ENCODE measurements around the gene PGAP6.

- TF ChIP-seq CTCF (IDR thresholded peaks at IDR 0.05): no peak
- TF ChIP-seq POLR2A (IDR thresholded peaks at IDR 0.05): no peak
Observed at GRCh38 chr16:369275-369865, 12.4 kb downstream of the PGAP6 start.

Measured in lower leg skin (tissue), 3 donors.